Keratinocyte (primary cell): Measurements from ENCODE around the gene PDE6D. TPM values are rescaled to one million over a fixed set of nuclear protein-coding genes. Genes with fewer than 3 reads are reported as not detected.

Source experiments
- DNase-seq: peaks from one replicate; pipeline ENCODE4 v3.0.0-alpha.2; 2011; ENCODE audit warnings: low read depth, missing footprints, low spot score
- FAIRE-seq: peaks from 2 replicates; lab custom pipeline; 2011; peaks lifted over from hg19 to GRCh38; lab: Jason Lieb, UNC
- H2AFZ ChIP-seq: 2 replicates; pipeline ENCODE4 v1.6.0; 2012; ENCODE audit warnings: low read length, control low read depth, inconsistent platforms; ENCODE audit not compliant: control insufficient read depth
- H3K27ac ChIP-seq: 2 replicates; pipeline ENCODE4 v1.5.1; 2011; ENCODE audit warnings: low read length; ENCODE audit not compliant: control insufficient read depth, insufficient read depth
- H3K27me3 ChIP-seq: 3 replicates; pipeline ENCODE4 v1.6.0; 2011; ENCODE audit warnings: low read length; ENCODE audit not compliant: control insufficient read depth, insufficient read depth; ENCODE audit errors: extremely low read depth
- H3K36me3 ChIP-seq, 2 experiments: 2 replicates in 1 of 2; 3 replicates in 1 of 2; pipeline ENCODE4 v1.5.1; 2011; ENCODE audit warnings: low read length in 2 of 2, mild to moderate bottlenecking in 1 of 2; ENCODE audit not compliant: control insufficient read depth in 2 of 2, insufficient read depth in 2 of 2; ENCODE audit errors: extremely low read depth in 1 of 2
- H3K4me1 ChIP-seq: 3 replicates; pipeline ENCODE4 v1.5.1; 2011; ENCODE audit warnings: low read length; ENCODE audit not compliant: control insufficient read depth, insufficient read depth; ENCODE audit errors: extremely low read depth
- H3K4me2 ChIP-seq: 3 replicates; pipeline ENCODE4 v1.6.0; 2011; ENCODE audit warnings: low read depth, low read length; ENCODE audit not compliant: control insufficient read depth, insufficient read depth; ENCODE audit errors: extremely low read depth
- H3K4me3 ChIP-seq, 3 experiments: fragments of 200-600 bp in 1 of 3; sonication (generic) in 1 of 3; 2 replicates in 2 of 3; 3 replicates in 1 of 3; pipeline ENCODE4 v1.5.1; 2011 to 2016; ENCODE audit warnings: low read length in 3 of 3, mild to moderate bottlenecking in 3 of 3, control low read depth in 2 of 3, inconsistent platforms in 1 of 3, low read depth in 1 of 3, mixed read lengths in 1 of 3, mixed run types in 1 of 3, moderate library complexity in 1 of 3; ENCODE audit not compliant: control insufficient read depth in 2 of 3, insufficient read depth in 2 of 3; ENCODE audit errors: extremely low read depth in 1 of 3
- H3K79me2 ChIP-seq: 2 replicates; pipeline ENCODE4 v1.6.0; 2012; ENCODE audit warnings: low read length; ENCODE audit not compliant: control insufficient read depth, insufficient read depth
- H3K9ac ChIP-seq: 3 replicates; pipeline ENCODE4 v1.6.0; 2011; ENCODE audit warnings: low read length; ENCODE audit not compliant: control insufficient read depth, insufficient read depth; ENCODE audit errors: extremely low read depth
- H3K9me1 ChIP-seq: 3 replicates; pipeline ENCODE4 v1.6.0; 2011; ENCODE audit warnings: low read length; ENCODE audit not compliant: control insufficient read depth, insufficient read depth; ENCODE audit errors: extremely low read depth
- H3K9me3 ChIP-seq: 2 replicates; pipeline ENCODE4 v1.5.1; 2012; ENCODE audit warnings: low read depth, low read length; ENCODE audit not compliant: control insufficient read depth
- H4K20me1 ChIP-seq: 3 replicates; pipeline ENCODE4 v1.6.0; 2011; ENCODE audit warnings: low read length; ENCODE audit not compliant: control insufficient read depth, insufficient read depth; ENCODE audit errors: extremely low read depth
- CTCF ChIP-seq, 3 experiments: IDR thresholded peaks in 1 of 3; conservative IDR thresholded peaks in 1 of 3; optimal IDR thresholded peaks in 1 of 3; 2 replicates in 2 of 3; 3 replicates in 1 of 3; pipeline versions ENCODE3 to v1.5.1; 2011; ENCODE audit warnings: low read length in 3 of 3, mild to moderate bottlenecking in 3 of 3, moderate library complexity in 2 of 3, control low read depth in 1 of 3, inconsistent platforms in 1 of 3; ENCODE audit not compliant: insufficient read depth in 2 of 3; ENCODE audit errors: extremely low read depth in 1 of 3
- EZH2 ChIP-seq: IDR thresholded peaks from one replicate; pipeline ENCODE4 v1.6.1; 2012; ENCODE audit warnings: inconsistent platforms, mild to moderate bottlenecking, low read length, moderate library complexity
- dilution Hi-C: fragments of 300-500 bp; cut with MboI; formaldehyde crosslinking; loops from one replicate; pipeline ENCODE4 v1.7.0; 2020; ENCODE audit warnings: low sequenced_read_pairs; ENCODE audit not compliant: extremely low pct_ligation_motif_present
- polyA plus RNA-seq, 5 experiments: library from polyadenylated mRNA; depleted of rRNA in 3 of 5; stranded (reverse) in 3 of 5; stranded (forward) in 1 of 5; unstranded in 1 of 5; fragments of >200 nt; gene quantifications; 1 replicate in 1 of 5; 2 replicates in 3 of 5; 3 replicates in 1 of 5; pipeline versions ENCODE4 v1.2.1 to v1.2.3, GENCODE V29; 2011 to 2012; ENCODE audit warnings: missing spikeins in 2 of 5, low read depth in 1 of 5, low replicate concordance in 1 of 5

The PDE6D gene
- polyA plus RNA-seq, 1 donor (not counting 4 experiments of a cell fraction or from before 2014, with no cell fraction given): 31.6 TPM

GRCh38 chr2:231780123-231780908 is 766 bp downstream of the PDE6D start:
- dilution Hi-C loops: no loop called here
- DNase-seq (no peak), FAIRE-seq (no peak)
- Histone ChIP-seq H3K79me2 (peaks cover 16% of the 10 kb centered on the region), H3K4me2 (peak overlapping the region; percentile 92), H3K27me3 (no peaks in the 10 kb centered on the region), H3K36me3 (no peaks in the 10 kb centered on the region), H3K9me3 (no peaks in the 10 kb centered on the region), H3K4me3 (peak overlapping the region; percentile 73 to 98 (median 97)), H4K20me1 (no peaks in the 10 kb centered on the region), H3K9ac (peak overlapping the region; percentile 87), H3K4me1 (peaks cover 16% of the 10 kb centered on the region), H3K27ac (no peak overlapping the region), H2AFZ (peak overlapping the region; percentile 7), H3K9me1 (no peaks in the 10 kb centered on the region)
- TF ChIP-seq CTCF (optimal IDR thresholded peaks at IDR 0.05 in 1 of 3, IDR thresholded peaks at IDR 0.05 in 1 of 3, conservative IDR thresholded peaks at IDR 0.05 in 1 of 3; ENCODE audit: extremely low read depth in 1 of 3, insufficient read depth in 2 of 3, low read length in 3 of 3): no peak
- TF ChIP-seq EZH2: no peak

- Histone ChIP-seq H2AFZ (no peak overlapping the region), H3K27ac (no peak overlapping the region), H4K20me1 (no peaks in the 10 kb centered on the region), H3K36me3 (peaks cover 0 to 2% of the 10 kb centered on the region in 2 experiments), H3K79me2 (no peaks in the 10 kb centered on the region), H3K9me3 (no peaks in the 10 kb centered on the region), H3K4me2 (no peak overlapping the region), H3K4me1 (no peaks in the 10 kb centered on the region), H3K9me1 (no peaks in the 10 kb centered on the region), H3K27me3 (no peaks in the 10 kb centered on the region), H3K9ac (no peak overlapping the region), H3K4me3 (no peak overlapping the region)
- FAIRE-seq: no peak
- DNase-seq: no peak
- dilution Hi-C loops: no loop called here
- TF ChIP-seq EZH2 (no peak), CTCF (optimal IDR thresholded peaks at IDR 0.05 in 1 of 3, IDR thresholded peaks at IDR 0.05 in 1 of 3, conservative IDR thresholded peaks at IDR 0.05 in 1 of 3; ENCODE audit: extremely low read depth in 1 of 3, insufficient read depth in 2 of 3, low read length in 3 of 3) (no peak)
Measured at GRCh38 chr2:231769170-231770136, 11.6 kb downstream of the PDE6D start.
